Rectal smooth muscle tissue (tissue), 1 donor: ENCODE results near the gene MCC.

Source experiments
- H3K27ac ChIP-seq: one replicate; pipeline ENCODE4 v1.7.0; 2013; ENCODE audit warnings: low read depth, low read length, inconsistent platforms
- H3K27me3 ChIP-seq: one replicate; pipeline ENCODE4 v1.7.0; 2013; ENCODE audit warnings: low read length; ENCODE audit not compliant: control insufficient read depth, insufficient read depth
- H3K36me3 ChIP-seq: one replicate; pipeline ENCODE4 v1.7.0; 2013; ENCODE audit warnings: low read length; ENCODE audit not compliant: control insufficient read depth, insufficient read depth
- H3K4me1 ChIP-seq: one replicate; pipeline ENCODE4 v1.7.0; 2013; ENCODE audit warnings: low read length; ENCODE audit not compliant: control insufficient read depth, insufficient read depth
- H3K4me3 ChIP-seq: one replicate; pipeline ENCODE4 v1.7.0; 2013; ENCODE audit warnings: low read length
- H3K9ac ChIP-seq: one replicate; pipeline ENCODE4 v1.7.0; 2013; ENCODE audit warnings: low read length

Gene MCC

DNA sequence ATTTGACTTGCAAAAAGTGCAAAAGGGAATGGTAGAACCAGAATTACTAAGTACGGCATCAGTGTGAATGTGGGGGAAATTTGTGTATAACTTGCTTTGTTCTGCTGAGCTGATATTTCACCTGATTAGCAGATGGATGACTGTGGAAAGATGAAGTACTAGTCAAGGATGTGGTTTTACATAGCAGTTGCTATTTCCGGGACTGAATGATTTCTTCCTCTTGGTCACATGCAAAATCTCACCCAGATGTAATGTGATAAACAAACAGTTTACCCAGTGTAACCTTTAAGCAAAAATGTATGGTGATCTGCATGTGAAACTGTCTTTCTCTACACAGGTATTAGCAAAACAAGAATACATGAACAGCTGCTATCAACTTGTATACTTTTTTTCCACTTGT, 465.6 kb downstream of the MCC start:
- Histone ChIP-seq H3K4me3 (no peak overlapping the region), H3K4me1 (no peaks in the 10 kb centered on the region), H3K27me3 (no peaks in the 10 kb centered on the region), H3K9ac (no peak overlapping the region), H3K27ac (no peak overlapping the region), H3K36me3 (peaks cover 5% of the 10 kb centered on the region)

DNA sequence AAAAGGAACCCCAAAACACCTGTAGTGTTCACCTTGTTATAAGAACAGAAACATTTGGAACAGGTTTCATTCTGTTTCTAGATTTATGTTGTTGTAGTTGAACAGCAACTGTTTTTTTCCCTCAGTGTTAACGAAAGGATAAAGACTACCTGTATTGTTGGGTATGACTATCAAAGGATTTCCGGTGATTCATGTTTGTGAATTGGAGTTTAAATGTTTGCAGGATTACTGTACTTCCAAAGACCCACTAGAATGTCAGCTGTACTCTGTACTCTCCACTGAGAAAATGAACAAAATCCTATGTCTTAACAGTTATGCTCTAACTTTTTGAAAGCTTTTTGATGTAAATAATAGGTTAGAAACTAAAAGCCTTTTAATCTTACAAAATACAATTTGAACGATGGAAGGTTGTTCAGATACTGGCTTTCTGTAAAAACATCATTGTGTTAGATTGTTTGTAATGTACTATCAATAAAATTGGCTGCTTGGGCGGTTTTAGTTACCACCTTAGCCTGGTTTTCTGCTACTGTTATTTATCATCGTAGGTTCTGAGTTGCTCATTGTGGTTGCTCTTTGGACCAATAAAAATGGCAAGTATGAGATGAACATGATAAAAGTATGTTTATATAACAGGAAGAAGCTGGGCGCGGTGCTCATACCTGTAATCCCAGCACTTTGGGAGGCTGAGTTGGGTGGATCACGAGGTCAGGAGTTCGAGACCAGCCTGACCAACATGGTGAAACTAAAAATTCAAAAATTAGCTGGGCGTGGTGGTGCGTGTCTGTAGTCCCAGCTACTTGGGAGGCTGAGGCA, 467.6 kb downstream of the MCC start:
- Histone ChIP-seq H3K4me3 (no peak overlapping the region), H3K4me1 (no peaks in the 10 kb centered on the region), H3K36me3 (no peaks in the 10 kb centered on the region), H3K27me3 (no peaks in the 10 kb centered on the region), H3K27ac (no peak overlapping the region), H3K9ac (no peak overlapping the region)

DNA sequence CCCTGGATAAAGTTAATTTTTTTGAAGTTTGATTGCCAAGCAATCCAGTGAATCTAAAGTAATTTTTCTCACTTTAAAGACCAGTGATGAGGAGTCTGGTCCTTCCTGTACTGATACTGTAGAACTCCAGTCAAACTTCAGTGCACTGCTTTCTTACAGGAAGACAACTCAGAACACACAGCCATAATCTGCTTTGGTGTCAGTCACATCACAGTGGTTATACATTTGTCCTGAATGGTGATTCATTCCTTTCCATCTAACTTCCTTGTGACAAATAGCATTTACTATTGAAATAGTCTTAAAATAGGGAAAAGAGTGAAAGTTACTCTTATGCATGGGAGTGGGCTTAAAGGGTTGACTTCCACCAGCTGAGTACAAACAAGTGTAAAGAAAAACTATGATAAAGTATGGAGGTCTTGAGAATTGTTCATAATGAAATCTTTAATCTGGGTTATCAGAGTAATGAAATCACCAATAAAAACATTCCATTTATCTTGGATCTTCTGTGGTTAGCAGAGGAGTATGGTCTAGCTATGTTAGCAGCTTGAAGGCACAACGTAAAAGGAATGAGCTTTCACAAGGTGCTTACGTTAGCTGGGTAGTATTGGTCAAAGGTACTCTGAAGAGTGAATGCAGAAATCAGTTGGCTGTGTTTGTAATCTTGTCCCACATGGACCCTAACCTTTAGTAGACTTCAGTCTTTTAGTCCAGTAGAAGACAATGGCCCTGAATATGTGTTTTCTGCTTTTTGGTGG, 470.2 kb downstream of the MCC start:
- no peak overlapping the region for H3K4me3 ChIP-seq
- H3K27me3 ChIP-seq: no peaks in the 10 kb centered on the region
- no peak overlapping the region for H3K27ac ChIP-seq
- no peak overlapping the region for H3K9ac ChIP-seq
- peaks cover 4% of the 10 kb centered on the region for H3K36me3 ChIP-seq
- no peaks in the 10 kb centered on the region for H3K4me1 ChIP-seq

DNA sequence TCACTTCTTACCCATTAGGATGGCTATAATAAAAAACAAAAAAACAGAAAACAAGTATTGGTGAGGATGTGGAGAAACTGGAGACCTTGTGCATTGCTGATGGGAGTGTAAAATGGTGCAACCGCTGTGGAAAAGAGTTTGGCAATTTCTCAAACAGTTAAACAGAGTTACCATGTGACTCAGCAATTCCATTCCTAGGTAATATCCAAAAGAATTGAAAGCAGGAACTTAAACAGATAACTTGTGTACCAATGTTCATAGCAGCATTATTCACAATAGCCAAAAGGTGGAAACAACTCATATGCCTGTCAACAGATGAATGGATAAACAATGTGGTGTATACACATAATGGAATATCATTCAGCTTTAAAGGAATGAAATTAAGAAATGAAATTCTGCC, 482.8 kb downstream of the MCC start:
- Histone ChIP-seq H3K4me3 (no peak overlapping the region), H3K9ac (no peak overlapping the region), H3K27ac (no peak overlapping the region), H3K27me3 (no peaks in the 10 kb centered on the region), H3K36me3 (peaks cover 7% of the 10 kb centered on the region), H3K4me1 (no peaks in the 10 kb centered on the region)

DNA sequence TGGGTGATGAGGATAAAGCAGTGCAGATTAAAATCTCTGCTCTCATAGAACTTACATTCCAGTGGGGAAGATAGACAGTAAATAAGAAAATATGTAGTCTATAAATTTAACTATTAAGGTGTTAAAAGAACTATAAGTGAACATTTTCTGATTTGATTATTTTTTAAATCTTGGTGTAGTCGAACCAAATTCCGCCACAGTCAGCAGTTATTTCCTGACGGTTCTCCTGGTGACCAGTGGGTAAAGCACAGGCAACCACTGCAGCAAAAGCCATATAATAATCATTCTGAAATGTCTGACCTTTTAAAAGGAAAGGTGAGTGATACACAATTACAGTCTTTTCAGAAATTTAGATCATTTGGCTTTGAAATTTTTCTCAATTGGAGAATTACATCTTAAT, 484.5 kb downstream of the MCC start:
- no peak overlapping the region for H3K27ac ChIP-seq
- H3K4me3 ChIP-seq: no peak overlapping the region
- H3K27me3 ChIP-seq: no peaks in the 10 kb centered on the region
- no peak overlapping the region for H3K9ac ChIP-seq
- H3K36me3 ChIP-seq: peaks cover 7% of the 10 kb centered on the region
- H3K4me1 ChIP-seq: no peaks in the 10 kb centered on the region

DNA sequence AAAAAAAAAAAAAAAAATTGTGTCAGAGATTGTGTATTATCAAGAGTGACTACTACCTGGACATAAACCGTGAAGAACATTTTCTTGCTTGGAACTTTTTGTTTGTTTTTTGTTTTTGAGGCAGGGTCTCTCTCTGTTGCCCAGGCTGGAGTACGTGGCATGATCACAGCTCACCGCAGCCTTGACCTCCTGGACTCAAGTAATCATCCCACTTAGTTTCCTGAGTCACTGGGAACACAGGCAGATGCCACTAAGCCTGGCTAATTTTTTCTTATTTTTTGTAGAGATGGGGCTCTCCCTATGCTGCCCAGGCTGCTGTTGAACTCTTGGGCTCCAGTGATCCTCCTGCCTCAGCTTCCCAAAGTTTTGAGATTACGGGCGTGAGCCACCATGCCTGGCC, 485.8 kb downstream of the MCC start:
- no peaks in the 10 kb centered on the region for H3K4me1 ChIP-seq
- H3K9ac ChIP-seq: no peak overlapping the region
- no peaks in the 10 kb centered on the region for H3K27me3 ChIP-seq
- peaks cover 7% of the 10 kb centered on the region for H3K36me3 ChIP-seq
- H3K4me3 ChIP-seq: no peak overlapping the region
- no peak overlapping the region for H3K27ac ChIP-seq

DNA sequence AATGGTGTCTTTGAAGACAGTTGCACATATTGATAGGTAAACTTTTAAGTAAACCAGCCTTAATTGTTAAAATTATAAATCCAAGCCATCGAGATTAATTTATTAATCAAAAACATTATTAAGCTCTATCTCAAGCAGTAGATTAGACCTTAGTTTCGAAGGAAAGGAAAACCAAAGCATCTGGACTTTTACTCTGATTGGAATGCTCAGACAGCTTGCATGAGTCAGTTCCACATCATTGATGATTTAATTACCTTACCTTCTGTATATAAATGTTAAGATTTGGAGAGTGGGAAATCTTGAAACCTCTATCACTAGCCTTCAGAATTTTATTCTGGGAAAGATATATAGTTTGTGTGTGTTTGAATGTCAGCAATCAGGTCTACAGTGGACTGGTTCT, 487.8 kb downstream of the MCC start:
- Histone ChIP-seq H3K27me3 (no peaks in the 10 kb centered on the region), H3K36me3 (peaks cover 6% of the 10 kb centered on the region), H3K4me1 (no peaks in the 10 kb centered on the region), H3K9ac (no peak overlapping the region), H3K27ac (no peak overlapping the region), H3K4me3 (no peak overlapping the region)

DNA sequence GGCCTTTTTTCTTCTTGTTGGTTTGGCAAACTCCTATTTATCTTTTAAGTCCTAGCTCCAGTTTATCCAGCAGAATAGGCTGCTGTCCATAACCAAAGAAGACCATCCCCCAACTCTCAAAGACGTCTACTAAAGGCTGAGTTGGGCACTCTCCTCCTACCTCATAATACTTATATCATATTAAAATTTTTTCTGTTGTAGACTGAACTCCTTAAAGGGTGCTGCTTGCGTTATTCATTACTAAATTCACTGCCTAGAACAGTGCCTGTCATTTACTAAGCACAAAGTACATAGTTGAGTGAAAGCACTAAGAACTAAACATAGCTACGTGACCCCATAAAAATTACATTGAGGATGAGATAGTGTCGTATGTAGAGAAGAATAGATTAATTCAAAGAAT, 490.0 kb downstream of the MCC start:
- no peak overlapping the region for H3K9ac ChIP-seq
- no peaks in the 10 kb centered on the region for H3K4me1 ChIP-seq
- H3K27me3 ChIP-seq: no peaks in the 10 kb centered on the region
- no peak overlapping the region for H3K4me3 ChIP-seq
- no peak overlapping the region for H3K27ac ChIP-seq
- peaks cover 3% of the 10 kb centered on the region for H3K36me3 ChIP-seq

DNA sequence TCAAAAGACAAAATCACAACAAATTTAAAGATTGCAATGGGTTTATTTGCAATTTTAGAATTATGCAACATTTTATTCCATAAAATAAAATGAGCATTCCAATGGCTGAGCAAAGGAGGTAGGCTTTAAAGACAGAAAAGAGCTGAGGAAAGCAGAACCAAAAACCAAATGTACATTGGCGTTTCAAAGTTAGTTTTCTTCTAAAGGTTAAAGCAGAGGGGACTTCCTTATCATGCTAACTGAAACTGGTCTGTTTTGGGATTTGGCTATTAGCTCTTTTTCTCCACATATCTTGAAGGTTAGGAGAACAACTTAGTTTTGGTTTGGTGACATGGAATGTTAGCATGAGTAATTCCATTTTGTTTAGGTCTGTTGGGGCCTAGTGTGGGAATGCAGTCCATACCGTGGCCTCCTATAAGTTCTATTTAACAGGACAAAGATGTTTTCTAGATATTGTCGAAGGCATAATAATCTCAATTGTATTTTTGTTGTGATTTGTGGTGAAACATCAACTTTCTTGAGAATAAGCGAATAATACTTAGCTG, 491.4 kb downstream of the MCC start:
- H3K27ac ChIP-seq: no peak overlapping the region
- no peaks in the 10 kb centered on the region for H3K27me3 ChIP-seq
- no peaks in the 10 kb centered on the region for H3K36me3 ChIP-seq
- no peaks in the 10 kb centered on the region for H3K4me1 ChIP-seq
- H3K9ac ChIP-seq: no peak overlapping the region
- H3K4me3 ChIP-seq: no peak overlapping the region

DNA sequence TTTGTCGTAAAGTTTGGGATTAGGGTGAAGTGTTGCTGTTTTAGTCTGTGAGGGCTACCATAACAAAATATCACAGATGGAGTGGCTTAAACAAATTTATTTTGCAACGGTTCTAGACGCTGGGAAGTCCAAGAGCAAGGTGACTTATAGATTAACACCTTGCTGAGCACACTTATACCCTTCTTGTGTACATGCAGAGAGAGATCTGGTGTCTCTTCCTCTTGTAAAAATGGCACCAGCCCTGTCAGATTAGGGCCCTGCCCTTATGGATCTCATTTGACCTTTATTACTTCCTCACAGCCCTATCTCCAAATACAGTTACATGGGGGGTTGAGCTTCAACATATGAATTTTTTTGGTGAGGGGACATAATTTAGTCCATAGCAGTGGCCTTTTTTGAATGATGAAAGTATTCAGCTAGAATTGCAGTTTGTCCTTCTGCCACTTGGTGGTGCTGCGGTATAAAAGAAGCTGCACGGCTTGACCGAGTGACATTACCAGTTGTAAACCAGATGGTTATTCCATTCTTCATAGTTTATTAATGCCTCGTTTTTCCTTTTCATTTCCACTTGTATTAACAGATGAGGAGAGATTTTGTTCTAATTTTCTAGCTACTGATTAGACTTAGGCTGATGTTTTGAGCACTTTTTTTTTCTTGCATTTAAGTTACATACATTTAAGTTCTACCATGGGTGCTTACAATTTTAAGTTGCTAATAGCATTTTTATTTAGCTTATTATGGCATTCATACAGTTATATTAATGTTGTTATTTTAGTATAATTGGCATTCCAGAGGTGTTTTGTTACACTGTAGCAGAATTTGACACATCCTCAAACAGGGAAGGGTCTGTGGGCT, 492.3 kb downstream of the MCC start:
- Histone ChIP-seq H3K4me3 (no peak overlapping the region), H3K36me3 (no peaks in the 10 kb centered on the region), H3K27me3 (no peaks in the 10 kb centered on the region), H3K9ac (no peak overlapping the region), H3K4me1 (no peaks in the 10 kb centered on the region), H3K27ac (no peak overlapping the region)

DNA sequence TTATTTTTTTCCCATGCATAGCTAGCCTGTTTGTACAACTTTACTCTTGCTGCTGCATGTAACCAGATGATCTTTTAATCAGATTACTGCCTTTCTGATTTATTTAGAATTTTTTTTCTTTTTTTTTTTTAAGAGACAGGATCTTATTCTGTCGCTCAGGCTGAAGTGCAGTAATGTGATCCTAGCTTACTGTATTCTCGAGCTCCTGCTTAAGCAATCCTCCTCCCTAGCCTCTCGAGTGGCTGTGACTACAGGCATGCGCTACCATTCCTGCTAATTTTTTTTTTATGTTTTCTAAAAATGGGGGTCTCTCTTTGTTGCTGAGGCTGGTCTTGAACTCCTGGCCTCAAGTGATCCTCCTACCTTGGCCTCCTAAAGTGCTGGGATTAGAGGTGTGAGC, 502.0 kb downstream of the MCC start:
- Histone ChIP-seq H3K27me3 (no peaks in the 10 kb centered on the region), H3K4me1 (no peaks in the 10 kb centered on the region), H3K9ac (no peak overlapping the region), H3K36me3 (peaks cover 2% of the 10 kb centered on the region), H3K4me3 (no peak overlapping the region), H3K27ac (no peak overlapping the region)

DNA sequence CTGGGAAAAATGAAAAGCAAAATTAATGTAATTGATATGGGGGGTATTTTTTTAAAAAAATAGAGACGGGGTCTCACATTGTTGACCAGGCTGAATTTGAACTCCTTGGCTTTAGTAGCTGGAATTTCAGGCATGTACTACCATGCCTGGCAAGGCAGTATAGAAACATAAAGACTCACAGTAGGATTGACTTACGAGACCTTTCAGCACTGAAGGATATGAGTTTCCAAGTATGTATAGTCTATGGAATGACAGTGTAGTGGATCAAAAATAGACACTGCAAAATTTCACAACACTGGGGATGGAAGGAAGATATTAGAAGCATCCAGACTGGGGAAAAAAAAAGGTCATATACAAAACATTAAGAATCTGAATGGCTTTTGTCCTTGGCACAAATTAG, 504.9 kb downstream of the MCC start:
- no peak overlapping the region for H3K27ac ChIP-seq
- H3K4me1 ChIP-seq: no peaks in the 10 kb centered on the region
- H3K4me3 ChIP-seq: no peak overlapping the region
- no peak overlapping the region for H3K9ac ChIP-seq
- H3K36me3 ChIP-seq: no peaks in the 10 kb centered on the region
- no peaks in the 10 kb centered on the region for H3K27me3 ChIP-seq
